ENCODE measurements around the gene DAAM2.

GRCh38 chr6:39785281-39785680, 6.9 kb upstream of the DAAM2 start:
- TF ChIP-seq CTCF (conservative IDR thresholded peaks at IDR 0.05 in 1 of 2, IDR thresholded peaks at IDR 0.05 in 1 of 2; ENCODE audit: low read depth in 1 of 2, low read length in 2 of 2) (no peak), EZH2 (IDR thresholded peaks at IDR 0.05; ENCODE audit: low read length, missing control alignments) (no peak)
